Motor neuron (in vitro differentiated cells): ENCODE results near the gene SDSL. TPM values are rescaled to one million over a fixed set of nuclear protein-coding genes. Genes with fewer than 3 reads are reported as not detected.
A peak's percentile ranks its signal among the peaks of the same experiment; 100 is the strongest.

Source experiments
- ATAC-seq, 8 experiments: fragments of 200-7000 bp; cut with Tn5 transposase; replicated peaks in 6 of 8; 2 replicates each; pipeline ENCODE4 v1.8.0; 2021; ENCODE audit warnings: mild to moderate bottlenecking in 8 of 8, moderate library complexity in 8 of 8
- H3K27ac ChIP-seq, 2 donors: fragments of 250-450 bp; sonication (Bioruptor Pico); 2 replicates each; pipeline ENCODE4 v1.9.0; 2021; ENCODE audit warnings: antibody characterized with exemption in 2 of 2, mild to moderate bottlenecking in 2 of 2, moderate library complexity in 1 of 2
- H3K4me1 ChIP-seq, 2 donors: fragments of 250-450 bp; sonication (Bioruptor Pico); replicated peaks in 1 of 2; 2 replicates each; pipeline ENCODE4 v1.6.1; 2021; ENCODE audit warnings: antibody characterized with exemption in 2 of 2, mild to moderate bottlenecking in 2 of 2, moderate library complexity in 1 of 2
- H3K4me3 ChIP-seq, 5 donors: fragments of 250-450 bp; sonication (Bioruptor Pico); 2 replicates each; pipeline ENCODE4 v1.9.0; 2021; ENCODE audit warnings: antibody characterized with exemption in 5 of 5, mild to moderate bottlenecking in 5 of 5, moderate library complexity in 4 of 5
- WGBS, 10 experiments: fragments of 450-650 bp; shearing (Covaris generic); methylation state at CpG; one replicate each; pipeline ENCODE4 v1.0.0; 2022; 5-methylcytosine and 5-hydroxymethylcytosine counted together
- in situ Hi-C, 9 experiments: fragments of 400-800 bp; cut with MboI; loops; one replicate each; pipeline ENCODE4 v1.15.0; 2021; ENCODE audit warnings: low sequenced_read_pairs in 9 of 9, low pct_unique_long_range_greater_than_20kb in 2 of 9; ENCODE audit not compliant: unreplicated experiment in 9 of 9
- total RNA-seq, 8 experiments: library from RNA; unstranded; fragments of 300-600 nt; gene quantifications; 2 replicates each; pipeline versions ENCODE4 v1.2.3 to v1.2.4, GENCODE V29; 2022

The SDSL gene
- total RNA-seq, 8 experiments from 2014 or later: 6.9 to 26.3 (median 13.0) TPM

- in situ Hi-C loops: loop anchor here in 7 of 9 experiments (10.0 to 25.0 kb wide), 2 partner anchors 442 to 445 kb away; no protein-coding TSS in a partner anchor
- H3K4me1 ChIP-seq: peaks cover 6 to 25% of the 10 kb centered on the region in 2 donors
- peak overlapping the region in 1 of 5 donors; percentile 31 for H3K4me3 ChIP-seq
- no peak for ATAC-seq
- no peak overlapping the region for H3K27ac ChIP-seq
- WGBS, 10 experiments: 0 to 7% (median 2%) methylated on average over 2 to 7 of the region's 19 CpGs; no CpG with 5 or more reads in 5 of the 10 experiments
Measured at GRCh38 chr12:113469949-113470743, 48.0 kb downstream of the SDSL start.

- no peak overlapping the region for H3K27ac ChIP-seq
- in situ Hi-C loops: loop anchor here in 5 of 9 experiments (25.0 kb wide), 1 partner anchor 441 kb away; no protein-coding TSS in a partner anchor
- H3K4me1 ChIP-seq: peaks cover 6 to 26% of the 10 kb centered on the region in 2 donors
- peak in 5 of 8 experiments; percentile 4 to 44 (median 33) for ATAC-seq
- WGBS, 10 experiments: 0 to 2% (median 0%) methylated on average over 1 to 22 of the region's 53 CpGs; no CpG with 5 or more reads in 5 of the 10 experiments
- H3K4me3 ChIP-seq: peak overlapping the region in 4 of 5 donors; percentile 9 to 37 (median 33)
Measured at GRCh38 chr12:113470871-113471618, 48.9 kb downstream of the SDSL start.

GRCh38 chr12:113471619-113472171 is 49.5 kb downstream of the SDSL start, which contains the start of gene LHX5:
TSS of gene LHX5 (minus strand) at chr12:113471871. CDS start at chr12:113471498, 373 bp downstream.
- Histone ChIP-seq H3K27ac (no peak within 1 kb of the TSS), H3K4me3 (peak within 1 kb of the TSS in 4 of 5 donors; percentile 9 to 37 (median 33)), H3K4me1 (peaks cover 8 to 31% of the 10 kb centered on the region in 2 donors)
- in situ Hi-C loops: loop anchor here in 5 of 9 experiments (25.0 kb wide), 1 partner anchor 441 kb away; no protein-coding TSS in a partner anchor
- WGBS, 10 experiments: 0 to 5% (median 0%) methylated on average over 1 to 11 of the region's 43 CpGs; no CpG with 5 or more reads in 5 of the 10 experiments
- peak in 6 of 8 experiments; percentile 36 to 74 (median 60) for ATAC-seq

GRCh38 chr12:113472191-113473121 is 50.3 kb downstream of the SDSL start:
- peak overlapping the region in 3 of 5 donors; percentile 31 to 37 (median 35) for H3K4me3 ChIP-seq
- no peak overlapping the region for H3K27ac ChIP-seq
- 0% methylated on average over 1 of the region's 51 CpGs; no CpG with 5 or more reads in 9 of the 10 experiments for WGBS, 10 experiments
- H3K4me1 ChIP-seq: peaks cover 8 to 25% of the 10 kb centered on the region in 2 donors
- ATAC-seq: peak in 3 of 8 experiments; percentile 8 to 27 (median 21)
- in situ Hi-C loops: loop anchor here in 5 of 9 experiments (25.0 kb wide), 1 partner anchor 440 kb away; no protein-coding TSS in a partner anchor

GRCh38 chr12:113473400-113473799 is 51.2 kb downstream of the SDSL start:
- no peak for ATAC-seq
- H3K27ac ChIP-seq: no peak overlapping the region
- no peak overlapping the region for H3K4me3 ChIP-seq
- peaks cover 8 to 23% of the 10 kb centered on the region in 2 donors for H3K4me1 ChIP-seq
- in situ Hi-C loops: loop anchor here in 5 of 9 experiments (25.0 kb wide), 1 partner anchor 439 kb away; no protein-coding TSS in a partner anchor
- 0 to 38% (median 22%) methylated on average over 1 to 5 of the region's 6 CpGs; no CpG with 5 or more reads in 1 of the 10 experiments for WGBS, 10 experiments

GRCh38 chr12:113473942-113474341 is 51.8 kb downstream of the SDSL start:
- in situ Hi-C loops: loop anchor here in 5 of 9 experiments (25.0 kb wide), 1 partner anchor 438 kb away; no protein-coding TSS in a partner anchor
- 0 to 6% (median 2%) methylated on average over 4 to 9 of the region's 9 CpGs; no CpG with 5 or more reads in 1 of the 10 experiments for WGBS, 10 experiments
- H3K4me1 ChIP-seq: peaks cover 8 to 23% of the 10 kb centered on the region in 2 donors
- H3K4me3 ChIP-seq: peak overlapping the region in 1 of 5 donors; percentile 15
- H3K27ac ChIP-seq: no peak overlapping the region
- no peak for ATAC-seq

GRCh38 chr12:113474635-113475436 is 52.7 kb downstream of the SDSL start:
- in situ Hi-C loops: loop anchor here in 5 of 9 experiments (25.0 kb wide), 1 partner anchor 437 kb away; no protein-coding TSS in a partner anchor
- WGBS, 10 experiments: 0 to 10% (median 5%) methylated on average over 2 to 13 of the region's 19 CpGs; no CpG with 5 or more reads in 2 of the 10 experiments
- no peak for ATAC-seq
- Histone ChIP-seq H3K4me3 (no peak overlapping the region), H3K4me1 (peaks cover 8 to 23% of the 10 kb centered on the region in 2 donors), H3K27ac (no peak overlapping the region)

GRCh38 chr12:113475451-113476175 is 53.4 kb downstream of the SDSL start:
- no peak overlapping the region for H3K27ac ChIP-seq
- peaks cover 8 to 23% of the 10 kb centered on the region in 2 donors for H3K4me1 ChIP-seq
- in situ Hi-C loops: no loop called here
- H3K4me3 ChIP-seq: peak overlapping the region in 1 of 5 donors; percentile 13
- no peak for ATAC-seq
- 0 to 8% (median 3%) methylated on average over 1 to 20 of the region's 50 CpGs; no CpG with 5 or more reads in 6 of the 10 experiments for WGBS, 10 experiments

- Histone ChIP-seq H3K4me1 (peaks cover 8 to 18% of the 10 kb centered on the region in 2 donors), H3K4me3 (peak overlapping the region in 1 of 5 donors; percentile 13), H3K27ac (no peak overlapping the region)
- WGBS, 10 experiments: 0% methylated on average over 1 to 27 of the region's 58 CpGs; no CpG with 5 or more reads in 6 of the 10 experiments
- ATAC-seq: peak in 3 of 8 experiments; percentile 28 to 34 (median 30)
- in situ Hi-C loops: no loop called here
Measured at GRCh38 chr12:113476176-113476986, 54.2 kb downstream of the SDSL start.
